ENCODE data around the gene SYNE2.

DNA sequence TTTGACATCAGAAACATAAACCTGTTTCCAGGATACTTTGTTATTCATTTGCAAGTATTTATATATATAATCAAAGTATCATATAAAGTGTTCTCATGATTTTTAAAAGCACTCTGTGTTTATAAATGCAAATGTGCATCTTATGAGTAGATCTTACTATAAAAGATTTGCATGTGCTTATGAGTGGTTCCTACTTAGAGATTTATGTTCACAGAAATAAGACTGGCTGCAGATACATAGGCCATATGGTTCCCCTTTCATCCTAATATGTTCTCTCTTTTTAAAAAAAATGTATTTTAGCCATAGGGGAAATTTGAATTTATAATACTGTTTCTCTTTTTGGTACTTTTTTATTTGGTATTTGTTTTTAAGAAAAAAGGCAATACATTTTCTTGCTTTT, 267.2 kb downstream of the SYNE2 start:
- TF ChIP-seq CTCF (IDR thresholded peaks at IDR 0.05) (no peak), MXD4 (CRISPR knock-in tag; IDR thresholded peaks at IDR 0.05; ENCODE audit: borderline replicate concordance) (no peak), ZBTB21 (CRISPR knock-in tag; IDR thresholded peaks at IDR 0.05; ENCODE audit: borderline replicate concordance) (no peak), ESRRA (CRISPR knock-in tag; IDR thresholded peaks at IDR 0.05; ENCODE audit: borderline replicate concordance) (no peak), E2F4 (CRISPR knock-in tag; IDR thresholded peaks at IDR 0.05; ENCODE audit: borderline replicate concordance, low read depth) (no peak), TEAD1 (CRISPR knock-in tag; IDR thresholded peaks at IDR 0.05) (no peak)
- TF ChIP-seq, protein P1, sequence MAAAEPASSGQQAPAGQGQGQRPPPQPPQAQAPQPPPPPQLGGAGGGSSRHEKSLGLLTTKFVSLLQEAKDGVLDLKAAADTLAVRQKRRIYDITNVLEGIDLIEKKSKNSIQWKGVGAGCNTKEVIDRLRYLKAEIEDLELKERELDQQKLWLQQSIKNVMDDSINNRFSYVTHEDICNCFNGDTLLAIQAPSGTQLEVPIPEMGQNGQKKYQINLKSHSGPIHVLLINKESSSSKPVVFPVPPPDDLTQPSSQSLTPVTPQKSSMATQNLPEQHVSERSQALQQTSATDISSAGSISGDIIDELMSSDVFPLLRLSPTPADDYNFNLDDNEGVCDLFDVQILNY (CRISPR knock-in tag; IDR thresholded peaks at IDR 0.05): no peak
- TF ChIP-seq, protein P2, sequence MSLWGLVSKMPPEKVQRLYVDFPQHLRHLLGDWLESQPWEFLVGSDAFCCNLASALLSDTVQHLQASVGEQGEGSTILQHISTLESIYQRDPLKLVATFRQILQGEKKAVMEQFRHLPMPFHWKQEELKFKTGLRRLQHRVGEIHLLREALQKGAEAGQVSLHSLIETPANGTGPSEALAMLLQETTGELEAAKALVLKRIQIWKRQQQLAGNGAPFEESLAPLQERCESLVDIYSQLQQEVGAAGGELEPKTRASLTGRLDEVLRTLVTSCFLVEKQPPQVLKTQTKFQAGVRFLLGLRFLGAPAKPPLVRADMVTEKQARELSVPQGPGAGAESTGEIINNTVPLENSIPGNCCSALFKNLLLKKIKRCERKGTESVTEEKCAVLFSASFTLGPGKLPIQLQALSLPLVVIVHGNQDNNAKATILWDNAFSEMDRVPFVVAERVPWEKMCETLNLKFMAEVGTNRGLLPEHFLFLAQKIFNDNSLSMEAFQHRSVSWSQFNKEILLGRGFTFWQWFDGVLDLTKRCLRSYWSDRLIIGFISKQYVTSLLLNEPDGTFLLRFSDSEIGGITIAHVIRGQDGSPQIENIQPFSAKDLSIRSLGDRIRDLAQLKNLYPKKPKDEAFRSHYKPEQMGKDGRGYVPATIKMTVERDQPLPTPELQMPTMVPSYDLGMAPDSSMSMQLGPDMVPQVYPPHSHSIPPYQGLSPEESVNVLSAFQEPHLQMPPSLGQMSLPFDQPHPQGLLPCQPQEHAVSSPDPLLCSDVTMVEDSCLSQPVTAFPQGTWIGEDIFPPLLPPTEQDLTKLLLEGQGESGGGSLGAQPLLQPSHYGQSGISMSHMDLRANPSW (CRISPR knock-in tag; conservative IDR thresholded peaks at IDR 0.05; ENCODE audit: low read depth): no peak
- TF ChIP-seq, protein P3, sequence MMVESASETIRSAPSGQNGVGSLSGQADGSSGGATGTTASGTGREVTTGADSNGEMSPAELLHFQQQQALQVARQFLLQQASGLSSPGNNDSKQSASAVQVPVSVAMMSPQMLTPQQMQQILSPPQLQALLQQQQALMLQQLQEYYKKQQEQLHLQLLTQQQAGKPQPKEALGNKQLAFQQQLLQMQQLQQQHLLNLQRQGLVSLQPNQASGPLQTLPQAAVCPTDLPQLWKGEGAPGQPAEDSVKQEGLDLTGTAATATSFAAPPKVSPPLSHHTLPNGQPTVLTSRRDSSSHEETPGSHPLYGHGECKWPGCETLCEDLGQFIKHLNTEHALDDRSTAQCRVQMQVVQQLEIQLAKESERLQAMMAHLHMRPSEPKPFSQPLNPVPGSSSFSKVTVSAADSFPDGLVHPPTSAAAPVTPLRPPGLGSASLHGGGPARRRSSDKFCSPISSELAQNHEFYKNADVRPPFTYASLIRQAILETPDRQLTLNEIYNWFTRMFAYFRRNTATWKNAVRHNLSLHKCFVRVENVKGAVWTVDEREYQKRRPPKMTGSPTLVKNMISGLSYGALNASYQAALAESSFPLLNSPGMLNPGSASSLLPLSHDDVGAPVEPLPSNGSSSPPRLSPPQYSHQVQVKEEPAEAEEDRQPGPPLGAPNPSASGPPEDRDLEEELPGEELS (CRISPR knock-in tag; IDR thresholded peaks at IDR 0.05): no peak
